Astrocyte of the cerebellum (primary cell): ENCODE measurements around the gene TMEM17.

Source experiments
- DNase-seq: peaks from one replicate; pipeline ENCODE4 v3.0.0-alpha.2; 2011; ENCODE audit warnings: low read depth
- H3K4me3 ChIP-seq: 2 replicates; pipeline ENCODE4 v1.5.1; 2011; ENCODE audit warnings: mild to moderate bottlenecking, low read depth, low read length, moderate library complexity
- CTCF ChIP-seq: IDR thresholded peaks from 2 replicates; pipeline ENCODE4 v1.5.1; 2012; ENCODE audit warnings: low read length, low read depth, moderate library complexity, mild to moderate bottlenecking; ENCODE audit errors: missing control alignments
- in situ Hi-C: cut with HindIII; loops from 2 replicates; pipeline ENCODE4 v1.10.0; 2017; ENCODE audit warnings: low sequenced_read_pairs

Gene TMEM17

GRCh38 chr2:62465039-62465740 lies 40.8 kb downstream of the TMEM17 start:
- no peak for TF ChIP-seq CTCF
- H3K4me3 ChIP-seq = no peak overlapping the region
- in situ Hi-C loops = no loop called here
- no peak for DNase-seq

- in situ Hi-C loops = no loop called here
- no peak overlapping the region for H3K4me3 ChIP-seq
- no peak for TF ChIP-seq CTCF
- DNase-seq = no peak
These were observed 41.6 kb downstream of the TMEM17 start for GRCh38 chr2:62464221-62465007.

GRCh38 chr2:62462211-62462610 lies 43.8 kb downstream of the TMEM17 start:
- no peak for DNase-seq
- TF ChIP-seq CTCF = no peak
- no peak overlapping the region for H3K4me3 ChIP-seq
- in situ Hi-C loops = no loop called here

- no peak overlapping the region for H3K4me3 ChIP-seq
- no peak for TF ChIP-seq CTCF
- in situ Hi-C loops = no loop called here
- DNase-seq = no peak
These were observed 44.3 kb downstream of the TMEM17 start for GRCh38 chr2:62461707-62462106.

- no peak for DNase-seq
- no peak overlapping the region for H3K4me3 ChIP-seq
- TF ChIP-seq CTCF = no peak
- in situ Hi-C loops = no loop called here
These were observed 44.9 kb downstream of the TMEM17 start for GRCh38 chr2:62461017-62461553.

GRCh38 chr2:62460175-62460574 lies 45.8 kb downstream of the TMEM17 start:
- in situ Hi-C loops = no loop called here

More at GRCh38 chr2:62460175-62460574, 45.8 kb downstream of the TMEM17 start:
- TF ChIP-seq CTCF = no peak
- no peak for DNase-seq
- no peak overlapping the region for H3K4me3 ChIP-seq
